Fibroblast of the aortic adventitia (primary cell): ENCODE results near the gene EIF2A. TPM values are rescaled to one million over a fixed set of nuclear protein-coding genes. Genes with fewer than 3 reads are reported as not detected.
"Not testable (repeated sequence)": the region's sequence is repeated elsewhere in the genome, so short reads cannot be mapped to it uniquely, and the experiment has no call there.

Source experiments
- DNase-seq: peaks from one replicate; pipeline ENCODE4 v3.0.0-alpha.2; 2010; ENCODE audit warnings: low read depth
- H3K4me3 ChIP-seq: 2 replicates; pipeline ENCODE4 v1.5.1; 2011; ENCODE audit warnings: low read depth, mild to moderate bottlenecking, control low read depth, low read length, moderate library complexity
- CTCF ChIP-seq: IDR thresholded peaks from 2 replicates; pipeline ENCODE4 v1.5.1; 2011; ENCODE audit warnings: mild to moderate bottlenecking, low read length, control low read depth, inconsistent platforms; ENCODE audit not compliant: insufficient read depth
- total RNA-seq: library from RNA; depleted of rRNA; stranded (reverse); fragments of >200 nt; gene quantifications from 2 replicates; pipeline ENCODE4 v1.2.3, GENCODE V29; 2012; ENCODE audit warnings: low replicate concordance

The EIF2A gene
- total RNA-seq, result 135 and 166 TPM in 2 replicates

GRCh38 chr3:150546226-150547044 lies at the start of gene EIF2A, which contains the start of gene SERP1:
Gene EIF2A, plus strand, starts transcription at chr3:150546787. Its CDS starts 16 bp downstream, at chr3:150546803.
Gene SERP1, minus strand, starts transcription at chr3:150546496. Its CDS starts 361 bp downstream, at chr3:150546135.
- peak; percentile 99 for DNase-seq
- H3K4me3 ChIP-seq, result peak within 1 kb of the TSS; percentile 87
- no peak for TF ChIP-seq CTCF

- peak; percentile 65 for DNase-seq
- H3K4me3 ChIP-seq, result no peak overlapping the region
- TF ChIP-seq CTCF, result no peak
Observed at GRCh38 chr3:150497956-150498355, 48.6 kb upstream of the EIF2A start.

GRCh38 chr3:150500960-150501359 lies 45.6 kb upstream of the EIF2A start:
- not testable (repeated sequence) for DNase-seq, H3K4me3 ChIP-seq

DNA sequence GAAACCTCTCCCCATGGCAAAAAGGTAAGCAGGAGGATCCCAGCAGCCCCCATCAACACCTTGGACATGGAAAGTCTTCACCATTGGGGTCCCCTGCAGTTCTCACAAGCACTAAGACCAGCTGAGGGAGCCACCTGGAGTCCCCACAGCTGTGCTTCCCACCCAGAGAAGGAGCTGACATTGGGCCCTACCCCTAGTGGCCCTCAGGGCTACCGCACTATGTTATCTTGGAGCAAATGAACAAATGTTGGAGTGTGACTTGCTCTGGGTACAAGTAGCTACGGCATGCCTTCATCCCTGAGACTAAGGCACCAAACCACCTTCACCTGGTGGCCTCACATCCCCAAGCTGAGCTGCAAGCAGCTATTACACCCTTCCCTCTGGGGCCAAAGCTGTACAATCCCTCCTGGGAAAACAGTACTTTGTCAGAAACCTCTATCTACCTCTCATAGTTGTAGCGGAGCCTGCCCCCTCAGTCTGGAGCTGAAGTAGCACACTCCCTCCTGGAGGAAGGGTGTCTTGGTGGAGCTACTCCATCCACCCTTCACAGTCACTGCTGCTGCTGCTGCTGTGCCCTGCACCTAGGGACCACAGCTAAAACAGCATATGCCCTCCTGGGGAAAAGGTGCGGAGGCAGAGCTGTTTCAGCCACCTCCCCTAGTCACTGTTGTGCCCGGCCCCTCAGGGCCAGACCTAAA lies 43.0 kb upstream of the EIF2A start:
- H3K4me3 ChIP-seq, result no peak overlapping the region

GRCh38 chr3:150504483-150504882 lies 42.1 kb upstream of the EIF2A start:
- TF ChIP-seq CTCF, result no peak
- H3K4me3 ChIP-seq, result no peak overlapping the region
- DNase-seq, result no peak

More for the DNA sequence above, 43.0 kb upstream of the EIF2A start:
- no peak for TF ChIP-seq CTCF
- DNase-seq, result no peak

DNA sequence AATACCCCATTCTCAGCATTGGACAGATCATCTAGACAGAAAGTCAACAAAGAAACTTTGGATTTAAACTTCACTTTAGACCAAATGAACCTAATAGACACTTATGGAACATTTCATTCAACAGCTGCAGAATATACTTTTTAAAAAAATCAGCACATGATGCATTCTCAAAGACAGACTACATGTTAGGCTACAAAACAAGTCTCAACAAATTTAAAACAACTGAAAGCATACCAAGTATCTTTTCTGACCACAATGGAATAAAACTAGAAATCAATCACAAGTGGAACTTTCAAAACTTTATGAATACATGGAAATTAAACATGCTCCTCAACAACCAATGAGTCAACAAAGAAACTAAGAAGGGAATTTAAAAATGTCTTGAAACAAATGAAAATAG lies 38.2 kb upstream of the EIF2A start:
- no peak overlapping the region for H3K4me3 ChIP-seq
- DNase-seq, result no peak
- no peak for TF ChIP-seq CTCF

DNA sequence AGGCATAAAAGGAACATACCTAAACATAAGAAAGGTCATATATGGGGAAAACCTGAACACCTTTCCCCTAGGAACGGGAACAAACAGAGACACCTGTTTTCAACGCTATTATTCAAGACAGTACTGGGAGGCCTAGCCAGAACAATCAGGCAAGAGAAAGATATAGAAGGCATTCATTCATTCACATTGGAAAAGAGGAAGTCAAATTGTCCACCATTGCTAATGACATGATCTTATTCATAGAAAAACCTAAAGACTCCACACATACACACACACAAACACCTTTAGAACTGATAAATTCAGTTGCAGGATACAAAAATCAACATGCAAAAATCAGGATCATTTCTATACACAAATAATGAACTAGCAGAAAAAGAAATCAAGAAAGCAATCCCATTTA lies 36.8 kb upstream of the EIF2A start:
- no peak for DNase-seq
- no peak for TF ChIP-seq CTCF
- no peak overlapping the region for H3K4me3 ChIP-seq
